Measurements from ENCODE around the gene DDX47. TPM values are rescaled to one million over a fixed set of nuclear protein-coding genes. Genes with fewer than 3 reads are reported as not detected.

The DDX47 gene
- total and polyA plus RNA-seq, 2 of the 13 experiments (the other 11 are each of a cell fraction or from before 2014, with no cell fraction given): 48.5 to 78.7 TPM

GRCh38 chr12:12786706-12787601 lies 26.2 kb upstream of the DDX47 start (continued):
- TF ChIP-seq MIER3 (CRISPR knock-in tag; IDR thresholded peaks at IDR 0.05; ENCODE audit: borderline replicate concordance) (peak; percentile 46; the same call in 1 of the 2 replicates), ZBTB40 (IDR thresholded peaks at IDR 0.05) (no peak), ZBTB40 (CRISPR knock-in tag; IDR thresholded peaks at IDR 0.05) (peak; percentile 85; the same call in 1 of the 2 replicates), ZBTB10 (CRISPR knock-in tag; IDR thresholded peaks at IDR 0.05; ENCODE audit: borderline replicate concordance) (0 out of 2 replicates have a peak, but pooled peaks have one; percentile 64), CSRNP2 (CRISPR knock-in tag; conservative IDR thresholded peaks at IDR 0.05; ENCODE audit: low read depth) (0 out of 2 replicates have a peak, but pooled peaks have one; percentile 39), GTF3A (CRISPR knock-in tag; conservative IDR thresholded peaks at IDR 0.05) (no peak), ZNF7 (CRISPR knock-in tag; IDR thresholded peaks at IDR 0.05) (peak; percentile 33; the same call in 1 of the 2 replicates), PCBP1 (IDR thresholded peaks at IDR 0.05; ENCODE audit: borderline replicate concordance, low read depth, low read length) (no peak), ISX (CRISPR knock-in tag; conservative IDR thresholded peaks at IDR 0.05) (no peak), E2F5 (CRISPR knock-in tag; conservative IDR thresholded peaks at IDR 0.05) (peak; percentile 63; the same call in 1 of the 2 replicates), GPBP1L1 (CRISPR knock-in tag; IDR thresholded peaks at IDR 0.05) (no peak)

Data from HepG2 (cell line).